ENCODE results near the gene DTX1.

Gene DTX1

GRCh38 chr12:113039911-113040445, 16.6 kb upstream of the DTX1 start:
- H3K4me3 ChIP-seq (ENCODE audit: low read length in 2 of 2) = no peak overlapping the region
- H3K4me1 ChIP-seq (ENCODE audit: control insufficient read depth, insufficient read depth, low read length) = no peaks in the 10 kb centered on the region
- no peak overlapping the region for H3K27ac ChIP-seq (ENCODE audit: low read length)
- H3K27me3 ChIP-seq (ENCODE audit: control insufficient read depth in 1 of 2, insufficient read depth in 2 of 2, low read length in 2 of 2) = peaks cover 4 to 6% of the 10 kb centered on the region in 2 donors
- no peaks in the 10 kb centered on the region for H3K36me3 ChIP-seq (ENCODE audit: control insufficient read depth in 2 of 2, insufficient read depth in 2 of 2, low read length in 2 of 2)
- H3K9me3 ChIP-seq (ENCODE audit: control insufficient read depth in 2 of 2, low read length in 2 of 2) = no peaks in the 10 kb centered on the region
- no peak overlapping the region for H3K9ac ChIP-seq (ENCODE audit: low read length in 2 of 2)

- H3K4me1 ChIP-seq (ENCODE audit: control insufficient read depth, insufficient read depth, low read length) = no peaks in the 10 kb centered on the region
- H3K27ac ChIP-seq (ENCODE audit: low read length) = no peak overlapping the region
- no peak overlapping the region for H3K9ac ChIP-seq (ENCODE audit: low read length in 2 of 2)
- H3K27me3 ChIP-seq (ENCODE audit: control insufficient read depth in 1 of 2, insufficient read depth in 2 of 2, low read length in 2 of 2) = peaks cover 4 to 6% of the 10 kb centered on the region in 2 donors
- H3K4me3 ChIP-seq (ENCODE audit: low read length in 2 of 2) = no peak overlapping the region
- H3K36me3 ChIP-seq (ENCODE audit: control insufficient read depth in 2 of 2, insufficient read depth in 2 of 2, low read length in 2 of 2) = no peaks in the 10 kb centered on the region
- no peaks in the 10 kb centered on the region for H3K9me3 ChIP-seq (ENCODE audit: control insufficient read depth in 2 of 2, low read length in 2 of 2)
Measured at GRCh38 chr12:113040722-113041171, 15.8 kb upstream of the DTX1 start.

GRCh38 chr12:113041560-113041959, 15.0 kb upstream of the DTX1 start:
- Histone ChIP-seq H3K4me3 (ENCODE audit: low read length in 2 of 2) (no peak overlapping the region), H3K9me3 (ENCODE audit: control insufficient read depth in 2 of 2, low read length in 2 of 2) (no peaks in the 10 kb centered on the region), H3K27me3 (ENCODE audit: control insufficient read depth in 1 of 2, insufficient read depth in 2 of 2, low read length in 2 of 2) (peaks cover 4 to 9% of the 10 kb centered on the region in 2 donors), H3K9ac (ENCODE audit: low read length in 2 of 2) (no peak overlapping the region), H3K27ac (ENCODE audit: low read length) (no peak overlapping the region), H3K4me1 (ENCODE audit: control insufficient read depth, insufficient read depth, low read length) (no peaks in the 10 kb centered on the region), H3K36me3 (ENCODE audit: control insufficient read depth in 2 of 2, insufficient read depth in 2 of 2, low read length in 2 of 2) (no peaks in the 10 kb centered on the region)

GRCh38 chr12:113043240-113043639, 13.3 kb upstream of the DTX1 start:
- H3K27ac ChIP-seq (ENCODE audit: low read length) = no peak overlapping the region
- peaks cover 4 to 8% of the 10 kb centered on the region in 2 donors for H3K27me3 ChIP-seq (ENCODE audit: control insufficient read depth in 1 of 2, insufficient read depth in 2 of 2, low read length in 2 of 2)
- H3K36me3 ChIP-seq (ENCODE audit: control insufficient read depth in 2 of 2, insufficient read depth in 2 of 2, low read length in 2 of 2) = no peaks in the 10 kb centered on the region
- no peak overlapping the region for H3K4me3 ChIP-seq (ENCODE audit: low read length in 2 of 2)
- no peaks in the 10 kb centered on the region for H3K4me1 ChIP-seq (ENCODE audit: control insufficient read depth, insufficient read depth, low read length)
- no peaks in the 10 kb centered on the region for H3K9me3 ChIP-seq (ENCODE audit: control insufficient read depth in 2 of 2, low read length in 2 of 2)
- no peak overlapping the region for H3K9ac ChIP-seq (ENCODE audit: low read length in 2 of 2)

GRCh38 chr12:113044516-113044915, 12.0 kb upstream of the DTX1 start:
- H3K27me3 ChIP-seq (ENCODE audit: control insufficient read depth in 1 of 2, insufficient read depth in 2 of 2, low read length in 2 of 2) = peaks cover 4 to 11% of the 10 kb centered on the region in 2 donors
- no peaks in the 10 kb centered on the region for H3K36me3 ChIP-seq (ENCODE audit: control insufficient read depth in 2 of 2, insufficient read depth in 2 of 2, low read length in 2 of 2)
- H3K9ac ChIP-seq (ENCODE audit: low read length in 2 of 2) = no peak overlapping the region
- no peaks in the 10 kb centered on the region for H3K4me1 ChIP-seq (ENCODE audit: control insufficient read depth, insufficient read depth, low read length)
- no peaks in the 10 kb centered on the region for H3K9me3 ChIP-seq (ENCODE audit: control insufficient read depth in 2 of 2, low read length in 2 of 2)
- no peak overlapping the region for H3K4me3 ChIP-seq (ENCODE audit: low read length in 2 of 2)
- H3K27ac ChIP-seq (ENCODE audit: low read length) = no peak overlapping the region

- Histone ChIP-seq H3K4me1 (ENCODE audit: control insufficient read depth, insufficient read depth, low read length) (no peaks in the 10 kb centered on the region), H3K9me3 (ENCODE audit: control insufficient read depth in 2 of 2, low read length in 2 of 2) (no peaks in the 10 kb centered on the region), H3K36me3 (ENCODE audit: control insufficient read depth in 2 of 2, insufficient read depth in 2 of 2, low read length in 2 of 2) (no peaks in the 10 kb centered on the region), H3K27ac (ENCODE audit: low read length) (no peak overlapping the region), H3K4me3 (ENCODE audit: low read length in 2 of 2) (no peak overlapping the region), H3K9ac (ENCODE audit: low read length in 2 of 2) (no peak overlapping the region), H3K27me3 (ENCODE audit: control insufficient read depth in 1 of 2, insufficient read depth in 2 of 2, low read length in 2 of 2) (peaks cover under 1 to 11% of the 10 kb centered on the region in 2 donors)
Measured at GRCh38 chr12:113048716-113049127, 7.8 kb upstream of the DTX1 start.

- Histone ChIP-seq H3K9ac (ENCODE audit: low read length in 2 of 2) (no peak overlapping the region), H3K36me3 (ENCODE audit: control insufficient read depth in 2 of 2, insufficient read depth in 2 of 2, low read length in 2 of 2) (no peaks in the 10 kb centered on the region), H3K4me3 (ENCODE audit: low read length in 2 of 2) (no peak overlapping the region), H3K27me3 (ENCODE audit: control insufficient read depth in 1 of 2, insufficient read depth in 2 of 2, low read length in 2 of 2) (peaks cover 9 to 14% of the 10 kb centered on the region in 2 donors), H3K4me1 (ENCODE audit: control insufficient read depth, insufficient read depth, low read length) (no peaks in the 10 kb centered on the region), H3K27ac (ENCODE audit: low read length) (no peak overlapping the region), H3K9me3 (ENCODE audit: control insufficient read depth in 2 of 2, low read length in 2 of 2) (no peaks in the 10 kb centered on the region)
Measured at GRCh38 chr12:113049976-113050742, 6.4 kb upstream of the DTX1 start.

GRCh38 chr12:113050795-113051194, 5.7 kb upstream of the DTX1 start:
- Histone ChIP-seq H3K27ac (ENCODE audit: low read length) (no peak overlapping the region), H3K4me3 (ENCODE audit: low read length in 2 of 2) (no peak overlapping the region), H3K9me3 (ENCODE audit: control insufficient read depth in 2 of 2, low read length in 2 of 2) (no peaks in the 10 kb centered on the region), H3K9ac (ENCODE audit: low read length in 2 of 2) (no peak overlapping the region), H3K4me1 (ENCODE audit: control insufficient read depth, insufficient read depth, low read length) (no peaks in the 10 kb centered on the region), H3K36me3 (ENCODE audit: control insufficient read depth in 2 of 2, insufficient read depth in 2 of 2, low read length in 2 of 2) (no peaks in the 10 kb centered on the region), H3K27me3 (ENCODE audit: control insufficient read depth in 1 of 2, insufficient read depth in 2 of 2, low read length in 2 of 2) (peaks cover 13 to 20% of the 10 kb centered on the region in 2 donors)

GRCh38 chr12:113051759-113052158, 4.8 kb upstream of the DTX1 start:
- Histone ChIP-seq H3K27me3 (ENCODE audit: control insufficient read depth in 1 of 2, insufficient read depth in 2 of 2, low read length in 2 of 2) (peaks cover 22 to 23% of the 10 kb centered on the region in 2 donors), H3K36me3 (ENCODE audit: control insufficient read depth in 2 of 2, insufficient read depth in 2 of 2, low read length in 2 of 2) (no peaks in the 10 kb centered on the region), H3K27ac (ENCODE audit: low read length) (no peak overlapping the region), H3K9ac (ENCODE audit: low read length in 2 of 2) (no peak overlapping the region), H3K4me1 (ENCODE audit: control insufficient read depth, insufficient read depth, low read length) (peaks cover under 1% of the 10 kb centered on the region), H3K4me3 (ENCODE audit: low read length in 2 of 2) (no peak overlapping the region), H3K9me3 (ENCODE audit: control insufficient read depth in 2 of 2, low read length in 2 of 2) (no peaks in the 10 kb centered on the region)

GRCh38 chr12:113052326-113052725, 4.2 kb upstream of the DTX1 start:
- H3K9ac ChIP-seq (ENCODE audit: low read length in 2 of 2) = no peak overlapping the region
- peaks cover 6% of the 10 kb centered on the region for H3K4me1 ChIP-seq (ENCODE audit: control insufficient read depth, insufficient read depth, low read length)
- peaks cover 22 to 28% of the 10 kb centered on the region in 2 donors for H3K27me3 ChIP-seq (ENCODE audit: control insufficient read depth in 1 of 2, insufficient read depth in 2 of 2, low read length in 2 of 2)
- H3K27ac ChIP-seq (ENCODE audit: low read length) = no peak overlapping the region
- no peaks in the 10 kb centered on the region for H3K36me3 ChIP-seq (ENCODE audit: control insufficient read depth in 2 of 2, insufficient read depth in 2 of 2, low read length in 2 of 2)
- H3K9me3 ChIP-seq (ENCODE audit: control insufficient read depth in 2 of 2, low read length in 2 of 2) = no peaks in the 10 kb centered on the region
- no peak overlapping the region for H3K4me3 ChIP-seq (ENCODE audit: low read length in 2 of 2)

GRCh38 chr12:113054948-113055486, 1.5 kb upstream of the DTX1 start:
- Histone ChIP-seq H3K4me1 (ENCODE audit: control insufficient read depth, insufficient read depth, low read length) (peaks cover 8% of the 10 kb centered on the region), H3K27me3 (ENCODE audit: control insufficient read depth in 1 of 2, insufficient read depth in 2 of 2, low read length in 2 of 2) (peaks cover 28 to 42% of the 10 kb centered on the region in 2 donors), H3K9me3 (ENCODE audit: control insufficient read depth in 2 of 2, low read length in 2 of 2) (no peaks in the 10 kb centered on the region), H3K4me3 (ENCODE audit: low read length in 2 of 2) (no peak overlapping the region), H3K36me3 (ENCODE audit: control insufficient read depth in 2 of 2, insufficient read depth in 2 of 2, low read length in 2 of 2) (no peaks in the 10 kb centered on the region), H3K9ac (ENCODE audit: low read length in 2 of 2) (no peak overlapping the region), H3K27ac (ENCODE audit: low read length) (no peak overlapping the region)

Data from stomach smooth muscle (tissue), 2 donors.